Loucy (cell line): Measurements from ENCODE around the gene FTO.

Experiments
- CTCF ChIP-seq: fragments of 200-600 bp; sonication (generic); conservative IDR thresholded peaks from 2 replicates; pipeline ENCODE4 v1.5.1; 2014; ENCODE audit warnings: mild to moderate bottlenecking, antibody characterized with exemption, low read length
- EZH2phosphoT487 ChIP-seq: fragments of 200-600 bp; IDR thresholded peaks from 2 replicates; pipeline ENCODE4 v1.6.1; 2018; ENCODE audit warnings: antibody characterized with exemption, mild to moderate bottlenecking, moderate library complexity, borderline replicate concordance

DNA sequence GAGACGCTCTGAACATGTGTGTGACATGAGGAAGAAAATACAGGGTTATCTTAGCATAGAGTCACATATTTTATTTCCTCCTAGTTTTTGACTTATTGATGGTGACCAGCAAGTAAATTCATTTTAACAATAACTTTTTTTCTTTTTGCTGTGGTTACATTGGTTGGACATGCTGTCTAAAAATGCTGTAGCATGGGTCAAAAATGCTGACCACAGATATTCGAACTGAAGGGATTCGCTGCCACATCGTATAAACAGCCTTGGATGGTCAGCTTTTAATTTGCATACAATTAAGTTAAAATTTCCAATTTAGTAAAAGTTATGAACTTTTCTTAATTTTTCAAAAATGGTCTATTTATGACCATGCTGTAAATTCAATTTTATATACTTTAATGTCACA is 30.8 kb upstream of the FTO start:
- TF ChIP-seq CTCF (no peak), EZH2phosphoT487 (no peak)
